ENCODE measurements around the gene WARS2. TPM values are rescaled to one million over a fixed set of nuclear protein-coding genes. Genes with fewer than 3 reads are reported as not detected.

The WARS2 gene
- total RNA-seq, 1 experiment from 2014 or later, result 10.5 TPM

DNA sequence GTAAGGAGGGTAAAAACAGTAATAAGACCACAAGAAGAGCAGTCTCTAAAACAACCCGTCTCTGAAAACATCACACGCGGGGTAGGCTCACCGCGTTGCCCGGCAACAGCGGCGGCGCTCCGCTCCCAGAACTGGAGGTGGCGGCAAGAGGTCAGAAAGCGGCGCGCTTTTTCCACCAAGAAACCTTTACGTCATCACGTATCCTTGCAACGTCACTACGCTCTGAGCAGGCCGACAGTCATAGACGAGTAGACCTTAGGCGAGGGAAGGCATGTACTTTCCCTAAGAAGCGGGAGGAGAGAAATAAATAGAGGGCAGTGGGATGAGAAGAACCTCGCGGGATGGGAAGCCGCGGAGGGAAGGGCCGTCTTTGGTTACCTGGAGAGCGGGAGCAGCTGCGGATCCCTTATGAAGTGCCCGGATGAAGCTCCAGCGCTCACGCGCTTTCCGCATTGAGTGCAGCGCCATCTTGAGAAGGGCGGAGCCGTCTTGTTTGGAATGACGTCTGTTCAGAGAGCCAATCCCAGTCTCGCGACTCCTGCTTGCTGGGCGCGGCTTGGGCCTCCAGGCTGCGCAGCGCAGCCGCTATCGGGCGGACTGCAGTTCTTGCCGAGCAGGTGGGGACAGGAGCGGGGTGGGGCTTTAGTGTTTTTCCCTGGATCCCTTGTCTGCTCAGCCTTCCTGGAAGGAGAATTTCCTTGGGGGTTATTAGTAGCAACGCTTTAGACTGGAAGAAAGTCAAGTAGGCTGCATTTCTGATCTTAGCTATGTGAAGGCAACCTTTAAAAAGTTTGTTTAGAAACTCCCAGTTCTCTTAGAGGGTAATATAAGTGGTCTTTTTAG lies at the start of gene WARS2 (continued):
- TF ChIP-seq EGR1 (IDR thresholded peaks at IDR 0.05; ENCODE audit: low read depth) (no peak), RAD21 (IDR thresholded peaks at IDR 0.05; ENCODE audit: low read depth) (no peak), CTCF (IDR thresholded peaks at IDR 0.05 in 2 of 3, conservative IDR thresholded peaks at IDR 0.05 in 1 of 3; ENCODE audit: borderline replicate concordance in 1 of 3, insufficient read depth in 1 of 3, low read depth in 2 of 3, low read length in 2 of 3) (no peak)

GRCh38 chr1:119188926-119189325 lies 48.5 kb upstream of the WARS2 start:
- Histone ChIP-seq H3K27ac (ENCODE audit: low read depth, low read length) (no peak overlapping the region), H3K79me2 (ENCODE audit: insufficient read depth, low read length) (no peaks in the 10 kb centered on the region), H3K4me3 (replicated peaks in 1 of 2; ENCODE audit: low read depth in 1 of 2, low read length in 2 of 2) (no peak overlapping the region), H2AFZ (ENCODE audit: low read depth, low read length, poor library complexity, severe bottlenecking) (no peak overlapping the region), H3K9me3 (ENCODE audit: control insufficient read depth in 1 of 2, insufficient read depth in 1 of 2, low read depth in 1 of 2, low read length in 2 of 2) (no peaks in the 10 kb centered on the region), H4K20me1 (ENCODE audit: insufficient read depth) (no peaks in the 10 kb centered on the region), H3K4me1 (ENCODE audit: control insufficient read depth in 1 of 2, insufficient read depth in 2 of 2, low read length in 2 of 2) (no peaks in the 10 kb centered on the region), H3K4me2 (ENCODE audit: low read length) (no peak overlapping the region), H3K9me2 (ENCODE audit: insufficient read depth) (no peaks in the 10 kb centered on the region), H3K27me3 (ENCODE audit: insufficient read depth, low read length) (no peaks in the 10 kb centered on the region), H3K36me3 (ENCODE audit: control insufficient read depth in 1 of 2, insufficient read depth in 2 of 2, low read length in 2 of 2) (no peaks in the 10 kb centered on the region), H3K9ac (ENCODE audit: low read length) (no peak overlapping the region)
- POLR2A ChIA-PET, result no interaction called here
- BruUV-seq (replicated peaks), result no TSS peak
- RAD21 ChIA-PET (ENCODE audit: low non-redundant PET in 1 of 2, low total read pairs in 2 of 2, uncharacterized antibody in 2 of 2, unreplicated experiment in 2 of 2), result no interaction called here
- CTCF ChIA-PET, result no interaction called here
- DNase-seq (ENCODE audit: low read depth, low spot score) (no peak), ATAC-seq (no peak)
- intact Hi-C loops (cut with micrococcal nuclease), result no loop called here
- TF ChIP-seq, protein P1, sequence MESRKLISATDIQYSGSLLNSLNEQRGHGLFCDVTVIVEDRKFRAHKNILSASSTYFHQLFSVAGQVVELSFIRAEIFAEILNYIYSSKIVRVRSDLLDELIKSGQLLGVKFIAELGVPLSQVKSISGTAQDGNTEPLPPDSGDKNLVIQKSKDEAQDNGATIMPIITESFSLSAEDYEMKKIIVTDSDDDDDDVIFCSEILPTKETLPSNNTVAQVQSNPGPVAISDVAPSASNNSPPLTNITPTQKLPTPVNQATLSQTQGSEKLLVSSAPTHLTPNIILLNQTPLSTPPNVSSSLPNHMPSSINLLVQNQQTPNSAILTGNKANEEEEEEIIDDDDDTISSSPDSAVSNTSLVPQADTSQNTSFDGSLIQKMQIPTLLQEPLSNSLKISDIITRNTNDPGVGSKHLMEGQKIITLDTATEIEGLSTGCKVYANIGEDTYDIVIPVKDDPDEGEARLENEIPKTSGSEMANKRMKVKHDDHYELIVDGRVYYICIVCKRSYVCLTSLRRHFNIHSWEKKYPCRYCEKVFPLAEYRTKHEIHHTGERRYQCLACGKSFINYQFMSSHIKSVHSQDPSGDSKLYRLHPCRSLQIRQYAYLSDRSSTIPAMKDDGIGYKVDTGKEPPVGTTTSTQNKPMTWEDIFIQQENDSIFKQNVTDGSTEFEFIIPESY (IDR thresholded peaks at IDR 0.05; ENCODE audit: extremely low read depth, insufficient replicate concordance, low read length), result no peak
- TF ChIP-seq POLR2AphosphoS5 (IDR thresholded peaks at IDR 0.05; ENCODE audit: low read depth, low read length) (no peak), ELF1 (IDR thresholded peaks at IDR 0.05; ENCODE audit: borderline replicate concordance, low read depth) (no peak), EZH2phosphoT487 (IDR thresholded peaks at IDR 0.05; ENCODE audit: borderline replicate concordance) (no peak), SP1 (IDR thresholded peaks at IDR 0.05; ENCODE audit: low read depth) (no peak), POLR2A (IDR thresholded peaks at IDR 0.05; ENCODE audit: borderline replicate concordance, extremely low read depth, insufficient read depth, insufficient read length) (no peak), CTCF (IDR thresholded peaks at IDR 0.05 in 2 of 3, conservative IDR thresholded peaks at IDR 0.05 in 1 of 3; ENCODE audit: borderline replicate concordance in 1 of 3, insufficient read depth in 1 of 3, low read depth in 2 of 3, low read length in 2 of 3) (no peak), SRF (IDR thresholded peaks at IDR 0.05; ENCODE audit: low read depth) (no peak), CBX3 (IDR thresholded peaks at IDR 0.05; ENCODE audit: low read depth) (no peak), MAX (IDR thresholded peaks at IDR 0.05) (no peak)
- TF ChIP-seq, protein P2, sequence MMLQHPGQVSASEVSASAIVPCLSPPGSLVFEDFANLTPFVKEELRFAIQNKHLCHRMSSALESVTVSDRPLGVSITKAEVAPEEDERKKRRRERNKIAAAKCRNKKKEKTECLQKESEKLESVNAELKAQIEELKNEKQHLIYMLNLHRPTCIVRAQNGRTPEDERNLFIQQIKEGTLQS (IDR thresholded peaks at IDR 0.05), result no peak
